Hepatocyte (in vitro differentiated cells): Measurements from ENCODE around the gene MBLAC1. TPM values are rescaled to one million over a fixed set of nuclear protein-coding genes. Genes with fewer than 3 reads are reported as not detected.

Source experiments
- DNase-seq: peaks from one replicate; pipeline ENCODE4 v3.0.0-alpha.2; 2016; ENCODE audit warnings: low spot score
- H2AFZ ChIP-seq: fragments of 200-600 bp; sonication (generic); 2 replicates; pipeline ENCODE4 v1.6.0; 2016; ENCODE audit warnings: antibody characterized with exemption, mild to moderate bottlenecking
- H3K27ac ChIP-seq: fragments of 200-600 bp; sonication (generic); 2 replicates; pipeline ENCODE4 v1.5.1; 2016; ENCODE audit warnings: mild to moderate bottlenecking
- H3K27me3 ChIP-seq: fragments of 200-600 bp; sonication (generic); 2 replicates; pipeline ENCODE4 v1.6.1; 2016
- H3K36me3 ChIP-seq: fragments of 200-600 bp; sonication (generic); replicated peaks from 2 replicates; pipeline ENCODE4 v1.5.1; 2016; ENCODE audit warnings: low read depth; ENCODE audit not compliant: insufficient read depth
- H3K4me1 ChIP-seq: fragments of 200-600 bp; sonication (generic); 2 replicates; pipeline ENCODE4 v1.5.1; 2016; ENCODE audit warnings: mild to moderate bottlenecking, moderate library complexity; ENCODE audit not compliant: insufficient read depth
- H3K4me2 ChIP-seq: fragments of 200-600 bp; sonication (generic); 2 replicates; pipeline ENCODE4 v1.6.0; 2016
- H3K4me3 ChIP-seq: fragments of 200-600 bp; sonication (generic); 2 replicates; pipeline ENCODE4 v1.5.1; 2016; ENCODE audit warnings: mild to moderate bottlenecking
- H3K79me2 ChIP-seq: fragments of 200-600 bp; sonication (generic); 2 replicates; pipeline ENCODE4 v1.6.0; 2017; ENCODE audit warnings: mild to moderate bottlenecking
- H3K9me2 ChIP-seq: fragments of 200-600 bp; sonication (generic); replicated peaks from 2 replicates; pipeline ENCODE4 v1.6.0; 2017; ENCODE audit warnings: mild to moderate bottlenecking; ENCODE audit not compliant: insufficient read depth
- H3K9me3 ChIP-seq: fragments of 200-600 bp; sonication (generic); 2 replicates; pipeline ENCODE4 v1.5.1; 2016; ENCODE audit warnings: low read depth, mild to moderate bottlenecking
- H4K20me1 ChIP-seq: fragments of 200-600 bp; sonication (generic); 2 replicates; pipeline ENCODE4 v1.6.0; 2016; ENCODE audit warnings: mild to moderate bottlenecking; ENCODE audit not compliant: insufficient read depth, poor library complexity, severe bottlenecking
- EZH2 ChIP-seq: fragments of 200-600 bp; sonication (generic); IDR thresholded peaks from 2 replicates; pipeline ENCODE4 v1.6.1; 2016; ENCODE audit warnings: antibody characterized with exemption, mild to moderate bottlenecking, borderline replicate concordance
- EZH2phosphoT487 ChIP-seq: fragments of 200-600 bp; sonication (generic); IDR thresholded peaks from one replicate; pipeline ENCODE4 v1.6.1; 2018; ENCODE audit warnings: antibody characterized with exemption, mild to moderate bottlenecking, low read depth, moderate library complexity; ENCODE audit not compliant: unreplicated experiment, severe bottlenecking
- WGBS: methylation state at CpG from one replicate; pipeline ENCODE4 v1.1.6; 2016; ENCODE audit warnings: low lambda C conversion rate; ENCODE audit errors: missing lambda C conversion rate; 5-methylcytosine and 5-hydroxymethylcytosine counted together
- polyA plus RNA-seq: library from polyadenylated mRNA; unstranded; fragments of >200 nt; fragmentation: Nextera tagmentation; extraction: Ambion mirVana; gene quantifications from 2 replicates; pipeline ENCODE4 v1.2.1, GENCODE V29; 2016
- total RNA-seq: library from RNA; depleted of rRNA; stranded (reverse); fragments of >200 nt; gene quantifications from 2 replicates; pipeline ENCODE4 v1.2.3, GENCODE V29; 2014
- TF ChIP-seq, protein P1 (sequence below): fragments of 200-600 bp; sonication (generic); IDR thresholded peaks from 2 replicates; pipeline ENCODE4 v1.5.1; 2016; ENCODE audit warnings: antibody characterized with exemption, mild to moderate bottlenecking; ENCODE audit not compliant: poor library complexity

Gene MBLAC1
- total and polyA plus RNA-seq, 2 experiments from 2014 or later, result 2.7 to 4.5 TPM

DNA sequence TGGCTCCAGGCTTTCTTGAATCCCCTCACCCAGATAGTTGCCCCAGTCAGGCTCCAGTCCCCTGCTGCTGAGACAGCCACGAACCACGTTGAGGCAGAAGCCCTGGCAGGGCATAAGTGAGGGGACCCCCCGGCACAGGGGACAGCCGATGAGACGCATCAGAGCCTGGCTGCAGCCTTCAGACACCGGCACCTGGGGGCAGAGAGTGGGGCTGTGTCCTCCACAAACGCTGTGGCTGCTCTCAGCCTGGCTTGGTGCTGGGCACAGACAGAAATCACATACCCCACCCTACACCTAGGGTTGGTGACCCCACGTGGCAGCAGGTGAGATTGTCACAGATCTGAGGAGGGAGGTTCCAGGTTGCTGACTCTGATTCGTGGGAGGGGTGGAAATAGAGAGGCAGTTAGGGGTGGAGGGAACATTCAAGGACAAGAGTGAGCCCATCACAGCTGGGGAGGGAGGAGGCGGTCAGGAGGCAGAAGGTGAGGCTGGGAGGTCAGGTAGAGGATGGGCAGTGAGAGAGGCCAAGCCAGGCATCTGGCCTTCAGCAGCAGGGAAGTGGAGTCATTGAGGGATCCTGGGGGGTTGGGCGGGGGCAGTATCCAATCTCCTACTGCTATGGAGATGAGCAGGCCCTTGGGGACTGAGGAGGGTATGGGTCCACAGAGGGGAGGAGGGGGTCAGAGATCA is 47.2 kb downstream of the MBLAC1 start:
- Histone ChIP-seq H3K27ac (no peak overlapping the region), H2AFZ (no peak overlapping the region), H3K36me3 (no peaks in the 10 kb centered on the region), H4K20me1 (no peaks in the 10 kb centered on the region), H3K79me2 (no peaks in the 10 kb centered on the region), H3K4me3 (no peak overlapping the region), H3K4me1 (peaks cover 11% of the 10 kb centered on the region), H3K9me2 (no peaks in the 10 kb centered on the region), H3K9me3 (no peaks in the 10 kb centered on the region), H3K27me3 (peaks cover 15% of the 10 kb centered on the region), H3K4me2 (no peak overlapping the region)
- WGBS, result 93% methylated on average over 11 of the region's 11 CpGs
- no peak for DNase-seq
- TF ChIP-seq, protein P1, sequence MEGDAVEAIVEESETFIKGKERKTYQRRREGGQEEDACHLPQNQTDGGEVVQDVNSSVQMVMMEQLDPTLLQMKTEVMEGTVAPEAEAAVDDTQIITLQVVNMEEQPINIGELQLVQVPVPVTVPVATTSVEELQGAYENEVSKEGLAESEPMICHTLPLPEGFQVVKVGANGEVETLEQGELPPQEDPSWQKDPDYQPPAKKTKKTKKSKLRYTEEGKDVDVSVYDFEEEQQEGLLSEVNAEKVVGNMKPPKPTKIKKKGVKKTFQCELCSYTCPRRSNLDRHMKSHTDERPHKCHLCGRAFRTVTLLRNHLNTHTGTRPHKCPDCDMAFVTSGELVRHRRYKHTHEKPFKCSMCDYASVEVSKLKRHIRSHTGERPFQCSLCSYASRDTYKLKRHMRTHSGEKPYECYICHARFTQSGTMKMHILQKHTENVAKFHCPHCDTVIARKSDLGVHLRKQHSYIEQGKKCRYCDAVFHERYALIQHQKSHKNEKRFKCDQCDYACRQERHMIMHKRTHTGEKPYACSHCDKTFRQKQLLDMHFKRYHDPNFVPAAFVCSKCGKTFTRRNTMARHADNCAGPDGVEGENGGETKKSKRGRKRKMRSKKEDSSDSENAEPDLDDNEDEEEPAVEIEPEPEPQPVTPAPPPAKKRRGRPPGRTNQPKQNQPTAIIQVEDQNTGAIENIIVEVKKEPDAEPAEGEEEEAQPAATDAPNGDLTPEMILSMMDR, result no peak
- no peak for TF ChIP-seq EZH2phosphoT487
- TF ChIP-seq EZH2, result no peak

DNA sequence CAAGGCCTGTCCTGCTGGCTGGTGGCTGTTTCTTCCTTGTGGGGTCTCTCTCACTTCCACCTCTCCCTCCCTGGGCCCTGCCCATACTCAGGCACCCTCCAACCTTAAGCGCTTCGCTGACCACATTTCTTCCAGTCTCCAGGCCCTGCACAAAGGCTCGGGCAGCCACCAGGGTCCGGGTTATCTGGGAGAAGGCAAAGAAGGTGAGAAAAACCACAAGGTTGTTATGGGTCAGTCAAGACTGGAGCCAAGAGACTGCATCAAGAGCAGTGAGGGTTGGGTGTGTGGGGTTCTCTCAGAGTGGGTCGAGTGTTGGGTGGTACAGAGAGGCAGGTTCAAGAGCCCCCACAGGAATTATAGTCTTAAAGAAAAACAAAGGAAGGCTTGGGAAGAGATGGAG is 47.8 kb downstream of the MBLAC1 start:
- Histone ChIP-seq H3K27ac (no peak overlapping the region), H3K27me3 (peaks cover 15% of the 10 kb centered on the region), H3K36me3 (no peaks in the 10 kb centered on the region), H3K9me2 (no peaks in the 10 kb centered on the region), H3K9me3 (no peaks in the 10 kb centered on the region), H3K79me2 (no peaks in the 10 kb centered on the region), H2AFZ (no peak overlapping the region), H4K20me1 (no peaks in the 10 kb centered on the region), H3K4me1 (peaks cover 11% of the 10 kb centered on the region), H3K4me2 (no peak overlapping the region), H3K4me3 (no peak overlapping the region)
- no peak for DNase-seq
- 94% methylated on average over 5 of the region's 5 CpGs for WGBS
- TF ChIP-seq EZH2, result no peak

DNA sequence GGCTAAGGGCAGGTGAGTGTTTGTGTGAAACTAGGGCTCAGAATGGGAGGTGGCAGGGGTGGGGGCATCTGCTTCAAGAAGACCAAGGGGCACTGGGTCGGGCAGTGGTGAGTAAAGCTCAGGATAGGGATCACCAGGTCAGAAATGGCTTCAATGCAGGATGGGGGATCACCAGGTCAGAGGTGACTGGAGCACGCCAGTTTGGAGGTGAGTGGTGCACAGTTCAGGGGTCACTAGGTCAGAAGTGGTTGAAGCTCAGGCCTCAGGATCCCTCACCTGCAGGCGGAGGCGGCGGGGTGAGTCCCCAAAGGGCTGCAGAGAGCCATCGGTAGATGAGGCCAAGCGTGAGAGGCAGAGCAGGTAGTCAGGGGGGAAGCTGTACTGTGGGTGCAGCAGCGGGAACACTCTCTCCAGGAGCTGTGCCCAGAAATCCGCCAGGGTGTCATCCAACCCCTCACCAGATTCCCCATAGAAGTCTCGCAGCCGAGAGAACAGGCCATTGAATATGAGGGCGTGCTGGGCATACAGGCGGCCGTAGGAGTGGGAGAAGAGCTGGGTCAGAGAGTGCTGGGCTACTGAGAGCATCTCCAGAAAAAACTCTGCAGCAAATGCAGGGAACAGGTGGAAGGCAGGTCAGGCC is 48.6 kb downstream of the MBLAC1 start:
- Histone ChIP-seq H3K36me3 (no peaks in the 10 kb centered on the region), H3K9me2 (no peaks in the 10 kb centered on the region), H3K4me1 (peaks cover 11% of the 10 kb centered on the region), H3K27me3 (peaks cover 12% of the 10 kb centered on the region), H2AFZ (no peak overlapping the region), H3K9me3 (no peaks in the 10 kb centered on the region), H3K4me3 (no peak overlapping the region), H3K27ac (no peak overlapping the region), H3K79me2 (no peaks in the 10 kb centered on the region), H4K20me1 (no peaks in the 10 kb centered on the region), H3K4me2 (no peak overlapping the region)
- no peak for TF ChIP-seq EZH2phosphoT487
- TF ChIP-seq, protein P1, result no peak
- no peak for TF ChIP-seq EZH2
- DNase-seq, result no peak
- 96% methylated on average over 14 of the region's 14 CpGs for WGBS
